H1 (cell line): ENCODE results near the gene ABCG8. TPM values are rescaled to one million over a fixed set of nuclear protein-coding genes. Genes with fewer than 3 reads are reported as not detected.

Experiments used
- CTCF ChIA-PET: fragments of 300-600 bp; sonication (Branson Sonifier 250); formaldehyde crosslinking; loops from one replicate; lab custom pipeline; 2021; ENCODE audit not compliant: partially characterized antibody; lab: Charles Lee
- POLR2A ChIA-PET: fragments of 300-600 bp; sonication (Branson Sonifier 250); formaldehyde crosslinking; loops from one replicate; lab custom pipeline; 2021; ENCODE audit warnings: inconsistent platforms; ENCODE audit not compliant: partially characterized antibody; lab: Charles Lee
- DNase-seq, 2 experiments: peaks; one replicate each; pipeline versions ENCODE4 v3.0.0 to v3.0.0-alpha.2; 2010 to 2022; ENCODE audit warnings: low spot score in 2 of 2, low read depth in 1 of 2, mixed read lengths in 1 of 2
- FAIRE-seq: peaks from 2 replicates; lab custom pipeline; 2011; peaks lifted over from hg19 to GRCh38; lab: Jason Lieb, UNC
- H2AFZ ChIP-seq: 2 replicates; pipeline ENCODE4 v1.8.1; 2012; ENCODE audit warnings: low read length, inconsistent platforms
- H2AK5ac ChIP-seq: 2 replicates; pipeline ENCODE4 v1.6.1; 2013; ENCODE audit warnings: low read depth, low read length
- H2BK120ac ChIP-seq: replicated peaks from 2 replicates; pipeline ENCODE3; 2013; ENCODE audit warnings: low read depth, low read length, inconsistent platforms
- H2BK12ac ChIP-seq: 2 replicates; pipeline ENCODE4 v1.6.1; 2013; ENCODE audit warnings: low read depth, low read length
- H2BK15ac ChIP-seq: 2 replicates; pipeline ENCODE4 v1.6.1; 2013; ENCODE audit warnings: low read length
- H2BK20ac ChIP-seq: 2 replicates; pipeline ENCODE4 v1.6.1; 2013; ENCODE audit warnings: low read length
- H2BK5ac ChIP-seq: 2 replicates; pipeline ENCODE4 v1.6.1; 2013; ENCODE audit warnings: low read depth, low read length
- H3K14ac ChIP-seq: 2 replicates; pipeline ENCODE4 v1.6.1; 2013; ENCODE audit warnings: inconsistent platforms; ENCODE audit not compliant: insufficient read length
- H3K18ac ChIP-seq: 2 replicates; pipeline ENCODE4 v1.6.1; 2013; ENCODE audit warnings: low read length; ENCODE audit errors: extremely low read depth
- H3K23ac ChIP-seq: 2 replicates; pipeline ENCODE4 v1.6.1; 2013; ENCODE audit warnings: inconsistent platforms; ENCODE audit not compliant: insufficient read length
- H3K23me2 ChIP-seq: 2 replicates; pipeline ENCODE4 v1.6.1; 2013; ENCODE audit warnings: low read depth, low read length
- H3K27ac ChIP-seq: 2 replicates; pipeline ENCODE4 v1.6.1; 2011; ENCODE audit warnings: low read depth, low read length, inconsistent platforms
- H3K27me3 ChIP-seq, 4 experiments: replicated peaks in 1 of 4; 1 replicate in 1 of 4; 2 replicates in 3 of 4; pipeline versions ENCODE4 v1.6.1 to v1.8.1; 2011 to 2013; ENCODE audit warnings: low read length in 3 of 4, mild to moderate bottlenecking in 3 of 4, inconsistent platforms in 2 of 4, mixed read lengths in 2 of 4, moderate library complexity in 1 of 4; ENCODE audit not compliant: control insufficient read depth in 3 of 4, insufficient read depth in 3 of 4; ENCODE audit errors: extremely low read depth in 1 of 4
- H3K36me3 ChIP-seq, 4 experiments: 2 replicates each; pipeline versions ENCODE4 v1.6.1 to v1.8.1; 2011 to 2013; ENCODE audit warnings: mild to moderate bottlenecking in 4 of 4, low read length in 3 of 4, moderate library complexity in 2 of 4, control low read depth in 1 of 4, inconsistent platforms in 1 of 4; ENCODE audit not compliant: insufficient read depth in 4 of 4, control insufficient read depth in 2 of 4
- H3K4ac ChIP-seq: replicated peaks from 2 replicates; pipeline ENCODE3; 2013; ENCODE audit warnings: low read length, low read depth, mixed read lengths, inconsistent platforms; ENCODE audit not compliant: insufficient read length
- H3K4me1 ChIP-seq, 4 experiments: replicated peaks in 1 of 4; 1 replicate in 1 of 4; 2 replicates in 3 of 4; pipeline versions ENCODE4 v1.6.1 to v1.8.1; 2011 to 2013; ENCODE audit warnings: low read length in 3 of 4, inconsistent platforms in 2 of 4, mixed read lengths in 1 of 4; ENCODE audit not compliant: insufficient read depth in 4 of 4, control insufficient read depth in 3 of 4
- H3K4me2 ChIP-seq, 2 experiments: 2 replicates each; pipeline versions ENCODE4 v1.6.1 to v1.8.1; 2011 to 2013; ENCODE audit warnings: low read depth in 2 of 2, low read length in 2 of 2, control low read depth in 1 of 2, inconsistent platforms in 1 of 2, mild to moderate bottlenecking in 1 of 2; ENCODE audit not compliant: insufficient read depth in 1 of 2
- H3K4me3 ChIP-seq, 4 experiments: fragments of 200-600, 300-600 bp in 1 of 4; sonication (generic), shearing (Covaris generic), sonication (Bioruptor Twin) in 1 of 4; 2 replicates each; pipeline versions ENCODE4 v1.5.1 to v1.8.1; 2011 to 2016; ENCODE audit warnings: low read length in 4 of 4, low read depth in 3 of 4, control low read depth in 2 of 4, inconsistent platforms in 2 of 4, mild to moderate bottlenecking in 2 of 4, mixed read lengths in 1 of 4, moderate library complexity in 1 of 4; ENCODE audit not compliant: insufficient read depth in 2 of 4; ENCODE audit errors: extremely low read depth in 1 of 4
- H3K56ac ChIP-seq: replicated peaks from 2 replicates; pipeline ENCODE3; 2013; ENCODE audit warnings: low read depth, mild to moderate bottlenecking, mixed read lengths, low read length, inconsistent platforms; ENCODE audit not compliant: insufficient read length
- H3K79me1 ChIP-seq: 2 replicates; pipeline ENCODE4 v1.6.1; 2013; ENCODE audit warnings: low read depth, low read length, control low read depth
- H3K79me2 ChIP-seq, 2 experiments: 2 replicates each; pipeline versions ENCODE4 v1.6.1 to v1.8.1; 2012 to 2013; ENCODE audit warnings: low read length in 2 of 2, mild to moderate bottlenecking in 2 of 2, inconsistent platforms in 1 of 2; ENCODE audit not compliant: insufficient read depth in 2 of 2, control insufficient read depth in 1 of 2
- H3K9ac ChIP-seq, 4 experiments: replicated peaks in 1 of 4; 1 replicate in 1 of 4; 2 replicates in 3 of 4; pipeline versions ENCODE4 v1.6.1 to v1.8.1; 2011 to 2013; ENCODE audit warnings: low read depth in 3 of 4, low read length in 3 of 4, control low read depth in 2 of 4, mild to moderate bottlenecking in 2 of 4, moderate library complexity in 2 of 4, inconsistent platforms in 1 of 4; ENCODE audit errors: extremely low read depth in 1 of 4
- H3K9me3 ChIP-seq, 2 experiments: 2 replicates each; pipeline versions ENCODE4 v1.6.1 to v1.8.1; 2012 to 2013; ENCODE audit warnings: mild to moderate bottlenecking in 2 of 2, moderate library complexity in 2 of 2, control low read depth in 1 of 2, inconsistent platforms in 1 of 2, low read depth in 1 of 2, low read length in 1 of 2, mixed read lengths in 1 of 2; ENCODE audit not compliant: insufficient read depth in 2 of 2
- H4K20me1 ChIP-seq, 2 experiments: replicated peaks in 1 of 2; 2 replicates each; pipeline versions ENCODE3 to v1.8.1; 2011 to 2013; ENCODE audit warnings: inconsistent platforms in 2 of 2, low read length in 2 of 2, mild to moderate bottlenecking in 1 of 2; ENCODE audit not compliant: insufficient read depth in 2 of 2, control insufficient read depth in 1 of 2
- H4K5ac ChIP-seq: 2 replicates; pipeline ENCODE4 v1.6.1; 2013; ENCODE audit warnings: low read length, low read depth, mixed read lengths, inconsistent platforms; ENCODE audit not compliant: insufficient read length
- H4K8ac ChIP-seq: 2 replicates; pipeline ENCODE4 v1.8.0; 2013; ENCODE audit warnings: mild to moderate bottlenecking, moderate library complexity, low read length, inconsistent platforms; ENCODE audit not compliant: insufficient read depth; ENCODE audit errors: extremely low read depth
- H4K91ac ChIP-seq: replicated peaks from 2 replicates; pipeline ENCODE3; 2013; ENCODE audit warnings: low read length, mixed read lengths, inconsistent platforms; ENCODE audit not compliant: insufficient read length
- GTF2F1 ChIP-seq: IDR thresholded peaks from 2 replicates; pipeline ENCODE4 v1.6.1; 2012; ENCODE audit warnings: low read depth, low read length, improper control_type of control experiment, borderline replicate concordance
- WGBS, 2 experiments: shearing (Covaris generic) in 1 of 2; methylation state at CpG; one replicate each; pipeline versions ENCODE4 v1.1.6 to v1.1.7; 2013 to 2015; ENCODE audit warnings: low lambda C conversion rate in 2 of 2, mixed read lengths in 2 of 2, inconsistent platforms in 1 of 2, low coverage in 1 of 2, missing lambda C conversion rate in 1 of 2; ENCODE audit not compliant: insufficient replicate concordance in 2 of 2, insufficient coverage in 1 of 2, insufficient read length in 1 of 2; ENCODE audit errors: extremely low coverage in 1 of 2, missing lambda C conversion rate in 1 of 2; 5-methylcytosine and 5-hydroxymethylcytosine counted together
- polyA plus RNA-seq, 7 experiments: library from polyadenylated mRNA; depleted of rRNA in 3 of 7; stranded (reverse) in 5 of 7; unstranded in 2 of 7; fragments of >200 nt in 5 of 7; fragments of 200-250 nt in 2 of 7; gene quantifications; 1 replicate in 5 of 7; 2 replicates in 1 of 7; 4 replicates in 1 of 7; pipeline versions ENCODE4 v1.2.1 to v1.2.3, GENCODE V29; 2011 to 2013; ENCODE audit warnings: missing spikeins in 2 of 7, mixed read lengths in 2 of 7
- total RNA-seq: library from RNA; stranded (reverse); fragmentation: NEBNext Ultra II Directional; extraction: Animal tissue kit (Norgen Biotek cat#: 25700); gene quantifications from 2 replicates; pipeline ENCODE4 v1.2.1, GENCODE V29; 2021
- TF ChIP-seq, protein P1 (sequence below), 3 experiments: IDR thresholded peaks; 1 replicate in 2 of 3; 2 replicates in 1 of 3; pipeline versions ENCODE4 v1.5.1 to v1.6.1; 2011; ENCODE audit warnings: low read length in 3 of 3, mild to moderate bottlenecking in 3 of 3, inconsistent platforms in 2 of 3, low read depth in 1 of 3, moderate library complexity in 1 of 3; ENCODE audit not compliant: insufficient read depth in 1 of 3; ENCODE audit errors: control extremely low read depth in 1 of 3

The ABCG8 gene
- total and polyA plus RNA-seq, 2 of the 8 experiments (the other 6 are each of a cell fraction or from before 2014, with no cell fraction given): not detected

DNA sequence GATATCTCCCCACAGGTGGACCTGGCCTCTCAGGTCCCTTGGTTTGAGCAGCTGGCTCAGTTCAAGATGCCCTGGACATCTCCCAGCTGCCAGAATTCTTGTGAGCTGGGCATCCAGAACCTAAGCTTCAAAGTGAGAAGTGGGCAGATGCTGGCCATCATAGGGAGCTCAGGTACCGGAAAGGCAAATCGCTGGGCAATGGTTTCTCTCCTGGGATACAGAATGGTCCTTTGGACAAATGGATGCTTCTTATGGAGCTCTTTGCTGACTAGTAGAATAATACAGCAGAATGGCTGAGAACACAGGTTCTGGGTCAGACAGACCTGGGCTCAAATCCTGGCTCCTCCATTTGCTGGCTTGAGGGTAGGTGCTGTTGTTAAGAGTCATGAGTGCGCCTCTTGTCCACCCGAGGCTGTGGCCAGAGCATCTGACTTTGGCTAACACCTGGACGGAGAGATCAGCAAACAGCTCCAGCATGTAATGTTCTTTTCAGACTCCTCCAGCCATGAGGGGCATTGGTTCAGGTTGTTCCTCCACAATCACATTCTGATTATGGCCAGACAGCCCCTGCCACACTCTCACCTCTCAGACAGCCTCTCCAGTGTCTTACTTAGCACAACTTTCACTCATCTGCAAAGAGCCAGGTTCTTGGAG, 7.5 kb downstream of the ABCG8 start:
- no peak overlapping the region for H4K91ac ChIP-seq
- H2BK12ac ChIP-seq: no peak overlapping the region
- no peak overlapping the region for H2BK5ac ChIP-seq
- H3K27ac ChIP-seq: no peak overlapping the region
- no peak overlapping the region for H2AFZ ChIP-seq
- H2BK120ac ChIP-seq: no peak overlapping the region
- H3K9ac ChIP-seq: no peak overlapping the region
- H3K14ac ChIP-seq: no peak overlapping the region
- no peak overlapping the region for H3K18ac ChIP-seq
- no peak overlapping the region for H3K56ac ChIP-seq
- H3K9me3 ChIP-seq: no peaks in the 10 kb centered on the region
- H3K23me2 ChIP-seq: no peaks in the 10 kb centered on the region
- ChIA-PET CTCF (interaction anchor here (0.8 to 1.2 kb wide), 2 partner anchors 11 to 18 kb away, joined by 4 to 5 read pairs; no protein-coding TSS in a partner anchor), POLR2A (no interaction called here)
- no peaks in the 10 kb centered on the region; a peak in 1 of 7 replicates for H3K4me1 ChIP-seq
- no peak overlapping the region for H3K4me2 ChIP-seq
- H3K79me2 ChIP-seq: no peaks in the 10 kb centered on the region
- H2AK5ac ChIP-seq: no peak overlapping the region
- H2BK20ac ChIP-seq: no peak overlapping the region
- DNase-seq (peak in 1 of 2 experiments; percentile 31), FAIRE-seq (no peak)
- H3K23ac ChIP-seq: no peak overlapping the region
- 95% methylated on average over 5 of the region's 5 CpGs; no CpG with 5 or more reads in 1 of the 2 experiments for WGBS, 2 experiments
- H3K4ac ChIP-seq: no peak overlapping the region
- H3K79me1 ChIP-seq: no peaks in the 10 kb centered on the region
- H3K4me3 ChIP-seq: no peak overlapping the region
- H3K27me3 ChIP-seq: no peaks in the 10 kb centered on the region
- H3K36me3 ChIP-seq: no peaks in the 10 kb centered on the region
- no peak overlapping the region for H4K5ac ChIP-seq
- no peaks in the 10 kb centered on the region for H4K20me1 ChIP-seq
- H4K8ac ChIP-seq: no peak overlapping the region
- H2BK15ac ChIP-seq: no peak overlapping the region
- no peak for TF ChIP-seq GTF2F1
- TF ChIP-seq, protein P1, sequence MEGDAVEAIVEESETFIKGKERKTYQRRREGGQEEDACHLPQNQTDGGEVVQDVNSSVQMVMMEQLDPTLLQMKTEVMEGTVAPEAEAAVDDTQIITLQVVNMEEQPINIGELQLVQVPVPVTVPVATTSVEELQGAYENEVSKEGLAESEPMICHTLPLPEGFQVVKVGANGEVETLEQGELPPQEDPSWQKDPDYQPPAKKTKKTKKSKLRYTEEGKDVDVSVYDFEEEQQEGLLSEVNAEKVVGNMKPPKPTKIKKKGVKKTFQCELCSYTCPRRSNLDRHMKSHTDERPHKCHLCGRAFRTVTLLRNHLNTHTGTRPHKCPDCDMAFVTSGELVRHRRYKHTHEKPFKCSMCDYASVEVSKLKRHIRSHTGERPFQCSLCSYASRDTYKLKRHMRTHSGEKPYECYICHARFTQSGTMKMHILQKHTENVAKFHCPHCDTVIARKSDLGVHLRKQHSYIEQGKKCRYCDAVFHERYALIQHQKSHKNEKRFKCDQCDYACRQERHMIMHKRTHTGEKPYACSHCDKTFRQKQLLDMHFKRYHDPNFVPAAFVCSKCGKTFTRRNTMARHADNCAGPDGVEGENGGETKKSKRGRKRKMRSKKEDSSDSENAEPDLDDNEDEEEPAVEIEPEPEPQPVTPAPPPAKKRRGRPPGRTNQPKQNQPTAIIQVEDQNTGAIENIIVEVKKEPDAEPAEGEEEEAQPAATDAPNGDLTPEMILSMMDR (IDR thresholded peaks at IDR 0.05; ENCODE audit: control extremely low read depth in 1 of 3, insufficient read depth in 1 of 3, low read depth in 1 of 3, low read length in 3 of 3): no peak
